ENCODE measurements around the gene STRIP2. TPM values are rescaled to one million over a fixed set of nuclear protein-coding genes. Genes with fewer than 3 reads are reported as not detected.

STRIP2 gene
- total RNA-seq, 1 experiment from 2014 or later = 9.1 TPM

DNA sequence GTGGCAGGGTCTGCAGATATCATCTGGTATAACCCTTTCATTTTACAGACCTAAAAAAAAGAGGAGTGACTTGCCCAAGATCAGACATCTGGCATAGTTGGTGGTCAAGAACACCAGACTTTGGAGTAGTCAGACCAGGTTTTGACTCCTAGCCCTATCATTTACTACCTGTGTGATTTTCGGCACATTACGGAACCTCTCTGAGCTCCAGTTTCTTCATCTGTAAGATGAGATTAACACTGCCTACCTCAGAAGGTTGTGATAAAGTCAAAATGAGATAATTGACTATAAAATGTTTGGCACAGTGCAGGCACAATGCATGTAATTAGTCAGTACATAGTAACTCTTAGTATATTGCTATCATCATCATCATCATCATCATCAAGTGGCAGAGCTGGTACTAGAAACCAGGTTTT lies 1.2 kb downstream of the STRIP2 start:
- no peaks in the 10 kb centered on the region for H3K9me3 ChIP-seq (ENCODE audit: low read depth, low read length, poor library complexity, severe bottlenecking)
- peaks cover 16% of the 10 kb centered on the region for H3K4me1 ChIP-seq (ENCODE audit: insufficient read depth, low read length, poor library complexity, severe bottlenecking)
- TF ChIP-seq, protein P1, sequence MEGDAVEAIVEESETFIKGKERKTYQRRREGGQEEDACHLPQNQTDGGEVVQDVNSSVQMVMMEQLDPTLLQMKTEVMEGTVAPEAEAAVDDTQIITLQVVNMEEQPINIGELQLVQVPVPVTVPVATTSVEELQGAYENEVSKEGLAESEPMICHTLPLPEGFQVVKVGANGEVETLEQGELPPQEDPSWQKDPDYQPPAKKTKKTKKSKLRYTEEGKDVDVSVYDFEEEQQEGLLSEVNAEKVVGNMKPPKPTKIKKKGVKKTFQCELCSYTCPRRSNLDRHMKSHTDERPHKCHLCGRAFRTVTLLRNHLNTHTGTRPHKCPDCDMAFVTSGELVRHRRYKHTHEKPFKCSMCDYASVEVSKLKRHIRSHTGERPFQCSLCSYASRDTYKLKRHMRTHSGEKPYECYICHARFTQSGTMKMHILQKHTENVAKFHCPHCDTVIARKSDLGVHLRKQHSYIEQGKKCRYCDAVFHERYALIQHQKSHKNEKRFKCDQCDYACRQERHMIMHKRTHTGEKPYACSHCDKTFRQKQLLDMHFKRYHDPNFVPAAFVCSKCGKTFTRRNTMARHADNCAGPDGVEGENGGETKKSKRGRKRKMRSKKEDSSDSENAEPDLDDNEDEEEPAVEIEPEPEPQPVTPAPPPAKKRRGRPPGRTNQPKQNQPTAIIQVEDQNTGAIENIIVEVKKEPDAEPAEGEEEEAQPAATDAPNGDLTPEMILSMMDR (conservative IDR thresholded peaks at IDR 0.05; ENCODE audit: low read depth, low read length) = no peak
- TF ChIP-seq EZH2 (IDR thresholded peaks at IDR 0.05; ENCODE audit: borderline replicate concordance, low read depth, low read length, poor library complexity, severe bottlenecking) = no peak
- intact Hi-C loops (cut with micrococcal nuclease; ENCODE audit: unreplicated experiment) = no loop called here
- H3K36me3 ChIP-seq (ENCODE audit: insufficient read depth, low read length, poor library complexity, severe bottlenecking) = no peaks in the 10 kb centered on the region
- CTCF ChIA-PET = interaction anchor here (1.1 kb wide), 1 partner anchor 68 kb away, joined by 4 read pairs; no protein-coding TSS in a partner anchor
- POLR2A ChIA-PET (ENCODE audit: low non-redundant PET) = no interaction called here
- no peaks in the 10 kb centered on the region for H3K27me3 ChIP-seq (replicated peaks; ENCODE audit: insufficient read depth, low read depth, low read length, poor library complexity)
- no peak overlapping the region for H3K27ac ChIP-seq (ENCODE audit: low read depth, low read length, poor library complexity, severe bottlenecking)
- no TSS peak for BruUV-seq (replicated peaks)
- no peak for DNase-seq (ENCODE audit: low spot score)
- H3K4me3 ChIP-seq (ENCODE audit: low read depth, low read length, poor library complexity, severe bottlenecking) = peak overlapping the region; percentile 80

DNA sequence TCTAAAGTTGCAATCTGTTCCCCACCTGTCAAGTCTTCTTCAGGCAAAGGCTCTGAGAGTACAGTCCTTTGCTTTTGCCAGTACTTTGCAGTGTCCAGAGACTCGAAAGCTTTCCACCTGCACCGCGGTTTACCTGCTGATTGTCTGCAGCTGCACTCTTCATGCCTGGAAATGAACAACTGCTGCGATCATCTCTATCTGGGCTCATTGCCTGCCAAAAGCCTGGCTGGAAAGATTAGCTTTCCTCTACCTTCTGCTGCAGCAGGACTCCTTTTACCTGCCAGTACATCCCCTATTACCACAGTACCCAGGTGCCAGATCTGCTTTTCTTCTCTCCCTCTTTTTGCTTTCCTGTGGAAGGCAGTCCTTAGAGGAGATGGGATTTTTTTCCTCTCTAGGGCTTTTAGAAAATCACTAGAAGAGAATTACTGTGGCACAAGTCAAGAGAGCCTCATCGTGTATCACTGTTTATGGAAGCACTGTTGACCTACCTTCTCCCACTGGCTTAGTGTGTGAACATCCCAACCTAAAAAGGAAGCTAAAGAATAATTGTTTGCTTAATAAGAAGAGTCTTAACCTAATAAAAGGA lies 2.2 kb downstream of the STRIP2 start:
- no TSS peak for BruUV-seq (replicated peaks)
- Histone ChIP-seq H3K27ac (ENCODE audit: low read depth, low read length, poor library complexity, severe bottlenecking) (no peak overlapping the region), H3K9me3 (ENCODE audit: low read depth, low read length, poor library complexity, severe bottlenecking) (no peaks in the 10 kb centered on the region), H3K27me3 (replicated peaks; ENCODE audit: insufficient read depth, low read depth, low read length, poor library complexity) (no peaks in the 10 kb centered on the region), H3K4me3 (ENCODE audit: low read depth, low read length, poor library complexity, severe bottlenecking) (no peak overlapping the region), H3K4me1 (ENCODE audit: insufficient read depth, low read length, poor library complexity, severe bottlenecking) (peaks cover 16% of the 10 kb centered on the region), H3K36me3 (ENCODE audit: insufficient read depth, low read length, poor library complexity, severe bottlenecking) (no peaks in the 10 kb centered on the region)
- CTCF ChIA-PET = interaction anchor here (1.1 kb wide), 1 partner anchor 69 kb away, joined by 4 read pairs; no protein-coding TSS in a partner anchor
- DNase-seq (ENCODE audit: low spot score) = no peak
- TF ChIP-seq EZH2 (IDR thresholded peaks at IDR 0.05; ENCODE audit: borderline replicate concordance, low read depth, low read length, poor library complexity, severe bottlenecking) = no peak
- TF ChIP-seq, protein P1 (conservative IDR thresholded peaks at IDR 0.05; ENCODE audit: low read depth, low read length) = no peak
- POLR2A ChIA-PET (ENCODE audit: low non-redundant PET) = no interaction called here
- intact Hi-C loops (cut with micrococcal nuclease; ENCODE audit: unreplicated experiment) = no loop called here

DNA sequence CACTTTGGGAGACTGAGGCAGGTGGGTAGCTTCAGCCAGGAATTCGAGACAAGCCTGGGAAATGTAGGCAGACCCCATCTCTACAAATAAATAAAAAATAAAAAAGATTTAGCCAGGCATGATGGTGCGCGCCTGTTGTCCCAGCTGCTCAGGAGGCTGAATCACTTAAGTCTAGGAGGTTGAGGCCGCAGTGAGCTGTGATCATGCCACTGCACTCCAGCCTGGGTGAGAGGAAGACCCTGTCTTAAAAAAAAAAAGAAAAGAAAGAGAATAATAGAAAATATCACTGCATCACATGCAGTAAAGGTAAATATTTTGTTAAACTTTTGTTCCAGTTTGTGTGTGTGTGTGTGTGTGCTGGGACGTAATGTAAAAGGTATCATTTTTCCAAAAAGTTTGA lies 3.0 kb downstream of the STRIP2 start:
- no peak overlapping the region for H3K27ac ChIP-seq (ENCODE audit: low read depth, low read length, poor library complexity, severe bottlenecking)
- ChIA-PET CTCF (no interaction called here), POLR2A (ENCODE audit: low non-redundant PET) (no interaction called here)
- TF ChIP-seq, protein P1 (conservative IDR thresholded peaks at IDR 0.05; ENCODE audit: low read depth, low read length) = no peak
- TF ChIP-seq EZH2 (IDR thresholded peaks at IDR 0.05; ENCODE audit: borderline replicate concordance, low read depth, low read length, poor library complexity, severe bottlenecking) = no peak
- no peak overlapping the region for H3K4me3 ChIP-seq (ENCODE audit: low read depth, low read length, poor library complexity, severe bottlenecking)
- H3K9me3 ChIP-seq (ENCODE audit: low read depth, low read length, poor library complexity, severe bottlenecking) = no peaks in the 10 kb centered on the region
- DNase-seq (ENCODE audit: low spot score) = no peak
- no TSS peak for BruUV-seq (replicated peaks)
- intact Hi-C loops (cut with micrococcal nuclease; ENCODE audit: unreplicated experiment) = no loop called here
- H3K4me1 ChIP-seq (ENCODE audit: insufficient read depth, low read length, poor library complexity, severe bottlenecking) = peaks cover 16% of the 10 kb centered on the region
- no peaks in the 10 kb centered on the region for H3K36me3 ChIP-seq (ENCODE audit: insufficient read depth, low read length, poor library complexity, severe bottlenecking)
- H3K27me3 ChIP-seq (replicated peaks; ENCODE audit: insufficient read depth, low read depth, low read length, poor library complexity) = no peaks in the 10 kb centered on the region
